ENCODE results near the gene DCC. TPM values are rescaled to one million over a fixed set of nuclear protein-coding genes. Genes with fewer than 3 reads are reported as not detected.

Gene DCC
- polyA plus RNA-seq, 1 donor, result 0.58 TPM

DNA sequence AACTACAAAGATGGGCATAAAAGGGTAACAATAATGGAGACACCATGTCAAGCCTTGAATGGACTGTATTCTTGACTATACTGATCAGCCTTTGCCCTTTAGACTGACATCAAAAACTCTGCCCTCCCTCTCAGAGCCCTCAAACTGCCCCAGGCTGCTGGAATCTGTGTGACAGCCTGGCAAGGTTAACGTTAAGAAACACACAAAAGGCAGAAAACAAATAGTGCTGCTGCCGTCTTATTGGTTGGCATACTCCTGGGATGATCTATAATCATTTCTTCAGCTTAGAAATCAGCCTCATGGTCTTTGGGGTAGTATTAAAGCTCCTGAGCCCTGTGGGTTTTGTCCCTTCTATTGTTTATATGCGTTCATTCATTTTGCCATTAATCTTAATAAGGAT, 338.0 kb downstream of the DCC start:
- Histone ChIP-seq H3K4me1 (ENCODE audit: control insufficient read depth, insufficient read depth, low read length) (no peaks in the 10 kb centered on the region), H3K4me3 (ENCODE audit: low read length) (no peak overlapping the region), H3K9me3 (ENCODE audit: control insufficient read depth, low read depth, low read length) (no peaks in the 10 kb centered on the region), H3K27ac (ENCODE audit: low read length) (no peak overlapping the region), H3K36me3 (ENCODE audit: control insufficient read depth, insufficient read depth, low read length) (no peaks in the 10 kb centered on the region), H3K27me3 (ENCODE audit: control insufficient read depth, insufficient read depth, low read length) (no peaks in the 10 kb centered on the region)
- WGBS (ENCODE audit: insufficient coverage, low lambda C conversion rate), result no CpG with 5 or more reads among the region's 3 CpGs
- DNase-seq, result no peak

DNA sequence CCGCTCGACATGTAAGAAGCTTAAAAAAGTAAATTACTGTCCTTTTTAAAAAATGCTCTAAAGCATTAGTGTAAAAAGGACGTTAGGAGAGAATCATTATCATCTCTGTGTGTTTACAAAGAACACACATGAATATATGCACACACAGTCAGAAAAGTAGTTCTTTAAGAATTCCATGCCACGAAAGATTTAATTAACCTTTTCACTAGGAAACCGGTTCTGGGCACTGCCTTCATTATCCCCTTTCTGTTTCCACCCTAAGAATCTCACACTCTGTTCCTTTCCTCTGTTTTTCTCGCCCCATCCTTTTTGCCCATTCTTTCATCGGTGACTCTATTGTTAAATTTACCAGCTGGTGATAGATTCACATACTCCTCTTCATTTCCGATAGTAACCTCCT, 338.6 kb downstream of the DCC start:
- 85% methylated on average over 8 of the region's 8 CpGs for WGBS (ENCODE audit: insufficient coverage, low lambda C conversion rate)
- H3K36me3 ChIP-seq (ENCODE audit: control insufficient read depth, insufficient read depth, low read length), result no peaks in the 10 kb centered on the region
- H3K9me3 ChIP-seq (ENCODE audit: control insufficient read depth, low read depth, low read length), result no peaks in the 10 kb centered on the region

DNA sequence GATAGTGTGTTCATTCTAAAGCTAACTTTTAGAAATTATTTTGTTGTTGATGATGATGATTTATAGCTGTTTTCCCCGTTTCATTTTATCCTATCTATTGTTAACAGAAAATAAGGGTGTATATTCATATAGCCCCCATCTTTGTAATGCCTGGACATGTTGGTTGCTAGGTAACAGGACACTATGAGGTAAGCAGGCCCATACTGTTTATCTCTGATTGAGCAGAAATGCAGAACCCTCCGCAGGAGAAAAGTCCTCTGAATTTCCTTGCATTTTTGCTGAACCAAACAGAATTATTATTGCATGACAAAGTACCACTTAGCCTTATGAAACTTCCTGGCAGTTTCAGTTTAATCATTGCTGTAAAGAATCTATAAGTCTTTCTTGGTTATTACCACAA, 339.4 kb downstream of the DCC start:
- no peaks in the 10 kb centered on the region for H3K4me1 ChIP-seq (ENCODE audit: control insufficient read depth, insufficient read depth, low read length)
- no peaks in the 10 kb centered on the region for H3K36me3 ChIP-seq (ENCODE audit: control insufficient read depth, insufficient read depth, low read length)
- peak in 1 of 2 donors; percentile 25 for DNase-seq
- H3K27ac ChIP-seq (ENCODE audit: low read length), result no peak overlapping the region
- no peaks in the 10 kb centered on the region for H3K27me3 ChIP-seq (ENCODE audit: control insufficient read depth, insufficient read depth, low read length)
- 0% methylated on average over 1 of the region's 2 CpGs for WGBS (ENCODE audit: insufficient coverage, low lambda C conversion rate)
- H3K9me3 ChIP-seq (ENCODE audit: control insufficient read depth, low read depth, low read length), result no peaks in the 10 kb centered on the region
- no peak overlapping the region for H3K4me3 ChIP-seq (ENCODE audit: low read length)

More for the DNA sequence above, 338.6 kb downstream of the DCC start:
- Histone ChIP-seq H3K27me3 (ENCODE audit: control insufficient read depth, insufficient read depth, low read length) (no peaks in the 10 kb centered on the region), H3K27ac (ENCODE audit: low read length) (no peak overlapping the region), H3K4me1 (ENCODE audit: control insufficient read depth, insufficient read depth, low read length) (no peaks in the 10 kb centered on the region), H3K4me3 (ENCODE audit: low read length) (no peak overlapping the region)
- DNase-seq, result no peak

DNA sequence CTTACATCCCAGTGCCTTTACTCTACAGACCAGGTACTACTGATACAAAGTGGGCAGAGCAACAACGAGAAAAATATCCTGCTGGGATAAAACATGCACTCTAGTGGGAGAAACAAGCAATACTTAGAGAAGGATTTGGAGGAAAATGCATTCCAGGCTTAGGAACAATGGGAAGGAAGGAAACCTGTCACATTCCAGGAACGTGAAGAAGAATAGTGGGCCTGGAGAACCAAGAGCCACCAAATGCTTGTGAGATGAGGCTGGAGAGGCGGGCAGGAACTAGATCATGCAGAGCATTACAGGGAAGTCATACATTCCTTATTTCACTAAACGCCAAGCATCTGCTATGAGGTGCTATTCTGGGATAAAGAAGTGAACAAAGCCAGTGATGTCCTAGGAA, 342.3 kb downstream of the DCC start:
- DNase-seq, result no peak
- H3K36me3 ChIP-seq (ENCODE audit: control insufficient read depth, insufficient read depth, low read length), result no peaks in the 10 kb centered on the region
- H3K9me3 ChIP-seq (ENCODE audit: control insufficient read depth, low read depth, low read length), result no peaks in the 10 kb centered on the region
- H3K27me3 ChIP-seq (ENCODE audit: control insufficient read depth, insufficient read depth, low read length), result no peaks in the 10 kb centered on the region
- H3K27ac ChIP-seq (ENCODE audit: low read length), result no peak overlapping the region
- no peaks in the 10 kb centered on the region for H3K4me1 ChIP-seq (ENCODE audit: control insufficient read depth, insufficient read depth, low read length)
- no peak overlapping the region for H3K4me3 ChIP-seq (ENCODE audit: low read length)
- 67% methylated on average over 1 of the region's 4 CpGs for WGBS (ENCODE audit: insufficient coverage, low lambda C conversion rate)

DNA sequence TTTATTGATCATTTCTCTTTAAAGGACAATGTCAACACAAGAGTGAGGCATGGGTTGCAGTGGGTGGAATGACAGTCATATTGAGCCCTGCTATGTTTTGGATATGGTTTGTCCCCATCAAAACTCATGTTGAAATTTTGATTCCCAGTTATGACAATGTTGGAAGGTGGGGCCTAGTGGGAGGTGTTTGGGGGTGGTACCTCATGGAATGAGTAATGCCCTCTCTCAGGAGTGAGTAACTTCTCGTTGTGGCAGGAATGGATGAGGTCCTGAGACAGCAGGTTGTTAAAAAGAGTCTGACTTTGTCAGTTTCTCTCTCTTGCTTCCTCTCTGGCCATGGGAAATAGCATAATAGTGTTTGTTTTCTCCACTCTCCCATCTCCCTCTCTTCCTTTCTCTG, 345.3 kb downstream of the DCC start:
- DNase-seq, result no peak
- no CpG with 5 or more reads among the region's 1 CpG for WGBS (ENCODE audit: insufficient coverage, low lambda C conversion rate)
- no peaks in the 10 kb centered on the region for H3K9me3 ChIP-seq (ENCODE audit: control insufficient read depth, low read depth, low read length)
- H3K27me3 ChIP-seq (ENCODE audit: control insufficient read depth, insufficient read depth, low read length), result no peaks in the 10 kb centered on the region
- no peak overlapping the region for H3K4me3 ChIP-seq (ENCODE audit: low read length)
- H3K27ac ChIP-seq (ENCODE audit: low read length), result no peak overlapping the region
- H3K4me1 ChIP-seq (ENCODE audit: control insufficient read depth, insufficient read depth, low read length), result no peaks in the 10 kb centered on the region
- no peaks in the 10 kb centered on the region for H3K36me3 ChIP-seq (ENCODE audit: control insufficient read depth, insufficient read depth, low read length)

DNA sequence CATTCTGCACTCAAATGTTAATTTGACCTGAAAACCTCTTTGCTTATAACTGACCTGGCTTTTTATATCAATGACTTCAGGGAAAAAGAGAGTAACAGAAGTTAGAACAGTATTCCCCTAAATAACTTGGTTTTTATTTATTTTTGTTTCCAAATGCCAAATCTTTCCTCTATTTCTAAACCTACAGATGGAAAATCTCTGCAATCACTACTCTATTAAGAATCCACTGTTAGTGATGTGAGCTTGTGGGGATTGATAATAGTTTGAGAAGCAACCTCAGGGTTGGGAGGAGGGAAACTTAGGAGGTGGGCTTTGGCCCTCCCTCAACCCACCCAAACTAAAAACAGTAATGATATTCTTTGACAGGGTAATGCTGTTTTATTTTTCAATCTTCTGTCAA, 351.8 kb downstream of the DCC start:
- H3K4me1 ChIP-seq (ENCODE audit: control insufficient read depth, insufficient read depth, low read length), result no peaks in the 10 kb centered on the region
- no peaks in the 10 kb centered on the region for H3K27me3 ChIP-seq (ENCODE audit: control insufficient read depth, insufficient read depth, low read length)
- no peak overlapping the region for H3K27ac ChIP-seq (ENCODE audit: low read length)
- no peaks in the 10 kb centered on the region for H3K9me3 ChIP-seq (ENCODE audit: control insufficient read depth, low read depth, low read length)
- no peak for DNase-seq
- H3K4me3 ChIP-seq (ENCODE audit: low read length), result no peak overlapping the region
- H3K36me3 ChIP-seq (ENCODE audit: control insufficient read depth, insufficient read depth, low read length), result no peaks in the 10 kb centered on the region

DNA sequence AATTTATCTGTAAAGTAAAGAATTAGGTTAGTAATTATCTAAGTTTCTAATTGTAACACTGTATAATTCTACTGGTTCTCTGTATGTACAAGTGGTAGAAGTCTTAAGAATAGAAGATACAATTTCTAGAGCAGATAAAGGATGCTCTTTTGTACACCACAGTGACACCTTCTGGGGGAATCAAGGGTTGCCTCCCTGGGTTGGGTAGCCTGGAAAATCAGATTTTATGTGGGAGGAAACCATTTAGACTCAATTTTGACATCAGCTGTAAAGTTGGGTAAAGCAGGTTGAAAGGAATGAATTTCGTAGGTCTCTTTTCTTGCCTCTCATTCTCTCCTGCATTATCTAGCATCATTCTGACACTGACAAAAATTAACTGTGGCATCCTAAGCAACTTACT, 354.8 kb downstream of the DCC start:
- WGBS (ENCODE audit: insufficient coverage, low lambda C conversion rate), result 83% methylated on average over 1 of the region's 1 CpG
- H3K9me3 ChIP-seq (ENCODE audit: control insufficient read depth, low read depth, low read length), result no peaks in the 10 kb centered on the region
- H3K4me1 ChIP-seq (ENCODE audit: control insufficient read depth, insufficient read depth, low read length), result peaks cover 4% of the 10 kb centered on the region
- no peak overlapping the region for H3K27ac ChIP-seq (ENCODE audit: low read length)
- H3K36me3 ChIP-seq (ENCODE audit: control insufficient read depth, insufficient read depth, low read length), result no peaks in the 10 kb centered on the region
- no peak overlapping the region for H3K4me3 ChIP-seq (ENCODE audit: low read length)
- H3K27me3 ChIP-seq (ENCODE audit: control insufficient read depth, insufficient read depth, low read length), result no peaks in the 10 kb centered on the region
- DNase-seq, result no peak

DNA sequence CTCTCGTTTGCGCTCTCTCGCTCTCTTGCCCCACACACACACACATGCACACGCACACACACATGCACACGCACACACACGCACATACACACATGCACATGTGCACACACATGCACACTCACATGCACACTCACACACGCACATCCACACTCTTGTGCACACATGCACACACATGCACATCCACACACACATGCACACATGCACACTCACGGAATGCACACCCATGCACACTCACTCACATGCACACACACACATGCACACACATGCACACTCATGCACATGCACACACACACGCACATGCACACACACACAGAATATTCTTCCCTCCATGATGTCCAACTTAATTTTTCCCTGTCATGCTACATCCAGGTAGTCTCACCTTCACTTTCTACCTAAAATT, 360.1 kb downstream of the DCC start:
- no peak for DNase-seq
- H3K36me3 ChIP-seq (ENCODE audit: control insufficient read depth, insufficient read depth, low read length), result no peaks in the 10 kb centered on the region
- no peak overlapping the region for H3K4me3 ChIP-seq (ENCODE audit: low read length)
- peaks cover 23% of the 10 kb centered on the region for H3K4me1 ChIP-seq (ENCODE audit: control insufficient read depth, insufficient read depth, low read length)
- H3K27me3 ChIP-seq (ENCODE audit: control insufficient read depth, insufficient read depth, low read length), result no peaks in the 10 kb centered on the region
- H3K27ac ChIP-seq (ENCODE audit: low read length), result peak overlapping the region; percentile 52
- WGBS (ENCODE audit: insufficient coverage, low lambda C conversion rate), result no CpG with 5 or more reads among the region's 9 CpGs
- peaks cover 3% of the 10 kb centered on the region for H3K9me3 ChIP-seq (ENCODE audit: control insufficient read depth, low read depth, low read length)

DNA sequence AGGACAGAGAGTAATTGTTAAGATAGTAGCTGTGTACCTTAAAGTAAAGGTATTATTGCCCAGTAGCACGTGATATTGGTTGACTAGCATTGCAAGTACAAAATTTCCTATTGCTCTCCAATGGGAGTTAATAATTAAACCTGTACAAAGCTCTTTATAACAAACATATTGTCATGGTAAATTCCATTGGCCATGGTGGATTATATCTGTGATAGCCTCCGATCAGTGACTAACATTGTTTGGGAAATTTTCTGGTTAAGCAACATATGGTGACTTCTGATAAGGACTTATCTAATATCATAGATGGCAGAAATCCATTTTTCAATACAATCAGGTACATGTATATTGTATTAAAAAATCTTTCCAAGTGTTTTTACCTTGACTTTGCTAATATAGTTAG, 360.8 kb downstream of the DCC start:
- peaks cover 26% of the 10 kb centered on the region for H3K4me1 ChIP-seq (ENCODE audit: control insufficient read depth, insufficient read depth, low read length)
- peak overlapping the region; percentile 52 for H3K27ac ChIP-seq (ENCODE audit: low read length)
- peak; percentile 60 to 87 for DNase-seq
- no peaks in the 10 kb centered on the region for H3K27me3 ChIP-seq (ENCODE audit: control insufficient read depth, insufficient read depth, low read length)
- no peak overlapping the region for H3K4me3 ChIP-seq (ENCODE audit: low read length)
- no CpG with 5 or more reads among the region's 2 CpGs for WGBS (ENCODE audit: insufficient coverage, low lambda C conversion rate)
- peaks cover 3% of the 10 kb centered on the region for H3K9me3 ChIP-seq (ENCODE audit: control insufficient read depth, low read depth, low read length)
- H3K36me3 ChIP-seq (ENCODE audit: control insufficient read depth, insufficient read depth, low read length), result no peaks in the 10 kb centered on the region

DNA sequence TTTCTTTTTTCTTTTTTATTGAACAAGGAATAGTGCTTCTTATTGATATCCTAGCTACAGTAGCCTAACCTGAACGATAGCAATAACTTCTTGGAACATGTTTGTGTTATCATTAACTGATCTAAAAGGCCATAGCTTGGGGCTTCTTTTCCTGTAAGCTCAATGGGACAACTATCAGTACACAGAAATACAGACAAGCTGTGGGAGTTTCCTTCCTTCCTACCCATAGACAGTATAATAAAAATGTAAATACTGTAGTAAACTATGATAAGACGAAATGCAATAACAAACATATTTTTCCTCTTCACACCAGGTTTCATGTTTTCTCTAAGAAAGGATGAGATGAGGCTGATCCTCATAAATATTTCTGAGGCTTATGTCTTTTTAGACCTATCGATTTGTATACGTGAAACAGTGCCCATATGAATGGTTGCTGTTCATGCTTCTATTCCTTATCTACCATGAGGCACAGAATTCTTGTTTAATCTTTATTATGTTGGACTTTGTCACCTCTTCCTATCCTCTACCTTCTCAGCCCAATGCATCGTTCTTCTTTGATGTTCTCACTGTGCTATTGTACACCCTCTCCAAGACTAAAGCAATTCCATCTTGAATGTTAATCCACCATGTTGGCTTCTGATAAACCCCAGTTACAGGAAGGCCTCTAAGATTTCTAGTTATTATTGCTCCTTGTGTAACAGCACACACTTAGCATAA, 361.4 kb downstream of the DCC start:
- Histone ChIP-seq H3K9me3 (ENCODE audit: control insufficient read depth, low read depth, low read length) (peaks cover 3% of the 10 kb centered on the region), H3K27ac (ENCODE audit: low read length) (peak overlapping the region; percentile 50), H3K27me3 (ENCODE audit: control insufficient read depth, insufficient read depth, low read length) (no peaks in the 10 kb centered on the region), H3K36me3 (ENCODE audit: control insufficient read depth, insufficient read depth, low read length) (no peaks in the 10 kb centered on the region), H3K4me1 (ENCODE audit: control insufficient read depth, insufficient read depth, low read length) (peaks cover 26% of the 10 kb centered on the region), H3K4me3 (ENCODE audit: low read length) (no peak overlapping the region)
- peak; percentile 30 to 86 for DNase-seq
- 43% methylated on average over 2 of the region's 5 CpGs for WGBS (ENCODE audit: insufficient coverage, low lambda C conversion rate)

DNA sequence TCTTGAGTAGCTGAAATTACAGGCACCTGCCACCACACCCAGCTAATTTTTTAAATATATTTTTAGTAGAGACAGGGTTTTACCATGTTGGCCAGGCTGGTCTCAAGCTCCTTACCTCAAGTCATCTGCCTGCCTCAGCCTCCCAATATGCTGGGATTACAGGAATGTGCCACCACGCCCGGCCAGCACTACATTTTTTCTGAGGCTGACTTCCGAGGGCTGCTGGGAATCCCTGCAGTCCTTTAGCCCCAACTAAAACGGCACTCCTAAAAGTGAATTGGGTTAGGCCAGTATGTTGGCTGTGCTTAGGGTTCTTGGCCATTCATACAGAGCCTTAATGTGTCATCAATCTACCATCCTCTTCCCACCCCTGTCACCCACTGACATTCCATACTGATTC, 375.4 kb downstream of the DCC start:
- Histone ChIP-seq H3K27ac (ENCODE audit: low read length) (no peak overlapping the region), H3K9me3 (ENCODE audit: control insufficient read depth, low read depth, low read length) (no peaks in the 10 kb centered on the region), H3K36me3 (ENCODE audit: control insufficient read depth, insufficient read depth, low read length) (no peaks in the 10 kb centered on the region), H3K4me1 (ENCODE audit: control insufficient read depth, insufficient read depth, low read length) (peaks cover 18% of the 10 kb centered on the region), H3K4me3 (ENCODE audit: low read length) (no peak overlapping the region), H3K27me3 (ENCODE audit: control insufficient read depth, insufficient read depth, low read length) (no peaks in the 10 kb centered on the region)
- no peak for DNase-seq
- no CpG with 5 or more reads among the region's 4 CpGs for WGBS (ENCODE audit: insufficient coverage, low lambda C conversion rate)
